Uterus (tissue), 4 donors: ENCODE results near the gene NEDD4L. TPM values are rescaled to one million over a fixed set of nuclear protein-coding genes. Genes with fewer than 3 reads are reported as not detected.

Source experiments
- DNase-seq, 2 donors: peaks; one replicate each; pipeline ENCODE4 v3.0.0-alpha.2; 2019 to 2020
- H3K27ac ChIP-seq, 2 donors: fragments of 200-600 bp; sonication (generic); 1 replicate in 1 of 2; 2 replicates in 1 of 2; pipeline ENCODE4 v1.5.1; 2016 to 2018
- H3K27me3 ChIP-seq, 2 donors: fragments of 200-600 bp; sonication (generic); one replicate each; pipeline ENCODE4 v1.5.1; 2018 to 2019; ENCODE audit warnings: control low read depth in 1 of 2
- H3K36me3 ChIP-seq, 2 donors: fragments of 200-600 bp; sonication (generic); one replicate each; pipeline ENCODE4 v1.5.1; 2019; ENCODE audit warnings: control low read depth in 1 of 2
- H3K4me1 ChIP-seq, 2 donors: fragments of 200-600 bp; sonication (generic); one replicate each; pipeline ENCODE4 v1.5.1; 2018 to 2019; ENCODE audit warnings: control low read depth in 1 of 2
- H3K4me3 ChIP-seq, 2 donors: fragments of 200-600 bp; sonication (generic); 1 replicate in 1 of 2; 2 replicates in 1 of 2; pipeline ENCODE4 v1.5.1; 2018 to 2019; ENCODE audit warnings: mild to moderate bottlenecking in 1 of 2
- H3K9me3 ChIP-seq, 2 donors: fragments of 200-600 bp; sonication (generic); one replicate each; pipeline ENCODE4 v1.5.1; 2019; ENCODE audit warnings: control low read depth in 1 of 2
- POLR2A ChIP-seq, 2 donors: fragments of 450-650 bp; IDR thresholded peaks; one replicate each; pipeline ENCODE4 v1.6.1; 2016; ENCODE audit warnings: antibody characterized with exemption in 2 of 2, mild to moderate bottlenecking in 1 of 2, moderate library complexity in 1 of 2
- intact Hi-C: fragments of 100-400 bp; cut with DNase I; formaldehyde crosslinking; loops from one replicate; pipeline ENCODE4 v1.15.1; 2023; ENCODE audit warnings: low total_unique reads
- total RNA-seq, 4 donors: library from RNA; depleted of rRNA in 3 of 4; stranded (reverse); fragments of >200 nt in 3 of 4; gene quantifications; one replicate each; pipeline versions ENCODE4 v1.1.0 to v1.2.4, GENCODE V29; 2014 to 2023
- TF ChIP-seq, protein P1 (sequence below), 4 experiments: fragments of 200-600 bp in 2 of 4; fragments of 450-650 bp in 2 of 4; sonication (generic) in 2 of 4; IDR thresholded peaks; one replicate each; pipeline ENCODE4 v1.5.1; 2016 to 2019; ENCODE audit warnings: antibody characterized with exemption in 4 of 4, mild to moderate bottlenecking in 2 of 4, moderate library complexity in 1 of 4
- donor health status: DM: yes; HTN: yes; CAD: no.

The NEDD4L gene
- total RNA-seq, 4 donors from 2014 or later: 6.2 to 45.9 (median 32.3) TPM

DNA sequence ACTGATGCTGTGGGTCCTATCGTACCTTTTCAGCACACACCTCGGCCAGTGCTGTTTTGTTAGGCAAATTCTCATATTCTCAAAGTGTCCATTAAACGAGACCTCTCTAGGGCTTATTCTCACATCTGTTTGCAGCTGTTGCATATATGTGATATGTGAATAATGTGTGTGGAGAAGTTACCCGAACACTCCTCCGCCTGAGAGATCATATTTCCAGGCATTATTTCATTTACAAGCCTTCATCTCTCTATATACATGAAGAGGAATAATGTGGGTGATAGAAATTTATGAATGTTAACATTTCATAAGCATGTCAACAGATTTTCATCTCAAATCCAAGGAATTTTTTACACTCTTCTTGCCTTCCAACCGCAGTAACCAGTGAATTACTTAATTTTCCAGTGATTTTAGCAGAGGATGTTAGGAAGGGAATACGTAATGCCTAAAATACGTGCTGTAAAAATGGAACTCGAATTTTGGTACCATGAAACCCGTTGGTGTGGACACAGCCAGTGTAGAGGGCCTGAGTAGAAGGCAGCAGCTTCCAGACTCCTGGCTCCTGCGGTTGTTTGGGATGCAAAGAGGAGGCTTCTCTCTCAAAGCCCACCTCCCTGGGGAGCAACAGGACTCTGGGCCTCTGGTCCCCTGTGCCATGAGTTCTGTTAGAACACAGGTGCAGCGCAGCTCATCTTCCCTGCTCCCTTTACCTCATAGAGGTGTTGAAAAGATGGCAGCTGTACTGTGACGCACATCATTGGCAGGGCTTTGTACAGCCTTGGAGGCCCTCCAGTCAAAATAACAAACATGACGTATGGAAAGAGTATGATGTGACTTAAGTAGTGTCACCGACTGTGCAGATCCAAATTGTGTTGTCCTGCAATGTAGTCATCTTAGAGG, 280.1 kb downstream of the NEDD4L start:
- Histone ChIP-seq H3K36me3 (no peaks in the 10 kb centered on the region), H3K4me1 (no peaks in the 10 kb centered on the region), H3K27ac (no peak overlapping the region), H3K27me3 (no peaks in the 10 kb centered on the region), H3K4me3 (no peak overlapping the region), H3K9me3 (no peaks in the 10 kb centered on the region)
- no peak for TF ChIP-seq POLR2A (IDR thresholded peaks at IDR 0.05)
- TF ChIP-seq, protein P1, sequence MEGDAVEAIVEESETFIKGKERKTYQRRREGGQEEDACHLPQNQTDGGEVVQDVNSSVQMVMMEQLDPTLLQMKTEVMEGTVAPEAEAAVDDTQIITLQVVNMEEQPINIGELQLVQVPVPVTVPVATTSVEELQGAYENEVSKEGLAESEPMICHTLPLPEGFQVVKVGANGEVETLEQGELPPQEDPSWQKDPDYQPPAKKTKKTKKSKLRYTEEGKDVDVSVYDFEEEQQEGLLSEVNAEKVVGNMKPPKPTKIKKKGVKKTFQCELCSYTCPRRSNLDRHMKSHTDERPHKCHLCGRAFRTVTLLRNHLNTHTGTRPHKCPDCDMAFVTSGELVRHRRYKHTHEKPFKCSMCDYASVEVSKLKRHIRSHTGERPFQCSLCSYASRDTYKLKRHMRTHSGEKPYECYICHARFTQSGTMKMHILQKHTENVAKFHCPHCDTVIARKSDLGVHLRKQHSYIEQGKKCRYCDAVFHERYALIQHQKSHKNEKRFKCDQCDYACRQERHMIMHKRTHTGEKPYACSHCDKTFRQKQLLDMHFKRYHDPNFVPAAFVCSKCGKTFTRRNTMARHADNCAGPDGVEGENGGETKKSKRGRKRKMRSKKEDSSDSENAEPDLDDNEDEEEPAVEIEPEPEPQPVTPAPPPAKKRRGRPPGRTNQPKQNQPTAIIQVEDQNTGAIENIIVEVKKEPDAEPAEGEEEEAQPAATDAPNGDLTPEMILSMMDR (IDR thresholded peaks at IDR 0.05): no peak
- DNase-seq: no peak
- intact Hi-C loops: no loop called here

DNA sequence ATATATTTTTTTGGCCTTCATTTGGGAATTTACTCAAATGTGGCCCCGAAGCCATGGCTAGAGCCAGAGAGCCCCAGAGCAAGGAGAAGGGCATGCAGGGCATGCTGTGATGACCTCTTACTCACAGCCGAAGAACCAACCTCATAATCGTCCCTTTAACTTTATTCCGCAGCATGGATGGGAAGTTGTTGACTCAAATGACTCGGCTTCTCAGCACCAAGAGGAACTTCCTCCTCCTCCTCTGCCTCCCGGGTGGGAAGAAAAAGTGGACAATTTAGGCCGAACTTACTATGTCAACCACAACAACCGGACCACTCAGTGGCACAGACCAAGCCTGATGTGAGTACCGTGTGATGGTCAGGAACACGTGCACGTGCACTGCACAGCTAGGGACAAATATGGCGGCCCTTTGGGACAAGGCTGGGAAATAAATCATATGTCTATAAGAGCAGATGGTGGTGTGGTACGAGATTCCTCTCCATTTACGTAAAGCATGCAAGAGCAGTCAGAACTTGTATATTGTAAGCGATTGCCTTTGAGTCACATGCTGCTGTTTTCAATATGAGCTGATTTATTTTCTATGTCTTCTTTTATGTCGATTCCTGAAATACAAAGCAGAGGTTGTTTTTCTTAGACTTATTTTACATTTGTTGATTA, 280.9 kb downstream of the NEDD4L start:
- Histone ChIP-seq H3K4me1 (no peaks in the 10 kb centered on the region), H3K4me3 (no peak overlapping the region), H3K27ac (no peak overlapping the region), H3K9me3 (no peaks in the 10 kb centered on the region), H3K27me3 (no peaks in the 10 kb centered on the region), H3K36me3 (no peaks in the 10 kb centered on the region)
- no peak for TF ChIP-seq POLR2A (IDR thresholded peaks at IDR 0.05)
- TF ChIP-seq, protein P1 (IDR thresholded peaks at IDR 0.05): no peak
- DNase-seq: no peak
- intact Hi-C loops: no loop called here

DNA sequence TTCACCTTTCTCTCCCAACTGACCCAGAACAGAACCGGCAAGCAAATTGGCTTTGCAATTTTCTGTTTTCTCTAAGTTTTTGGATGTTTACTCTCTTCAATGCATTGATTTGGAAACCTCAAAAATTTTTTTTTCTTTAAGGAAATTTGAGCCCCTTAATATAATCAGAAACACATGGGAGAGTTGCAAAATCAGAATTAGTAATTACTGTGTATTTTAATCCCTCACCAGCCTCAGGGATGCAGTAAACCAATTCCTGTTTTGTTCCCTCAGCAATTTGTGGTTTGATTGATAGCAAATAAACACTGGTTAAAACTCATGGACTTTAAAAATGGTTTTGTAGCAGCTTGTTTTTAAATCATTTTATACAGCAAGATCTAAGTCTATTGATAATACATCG, 281.5 kb downstream of the NEDD4L start:
- Histone ChIP-seq H3K4me3 (no peak overlapping the region), H3K9me3 (no peaks in the 10 kb centered on the region), H3K36me3 (no peaks in the 10 kb centered on the region), H3K27me3 (no peaks in the 10 kb centered on the region), H3K27ac (no peak overlapping the region), H3K4me1 (no peaks in the 10 kb centered on the region)
- intact Hi-C loops: no loop called here
- no peak for TF ChIP-seq POLR2A (IDR thresholded peaks at IDR 0.05)
- TF ChIP-seq, protein P1 (IDR thresholded peaks at IDR 0.05): no peak
- DNase-seq: no peak

DNA sequence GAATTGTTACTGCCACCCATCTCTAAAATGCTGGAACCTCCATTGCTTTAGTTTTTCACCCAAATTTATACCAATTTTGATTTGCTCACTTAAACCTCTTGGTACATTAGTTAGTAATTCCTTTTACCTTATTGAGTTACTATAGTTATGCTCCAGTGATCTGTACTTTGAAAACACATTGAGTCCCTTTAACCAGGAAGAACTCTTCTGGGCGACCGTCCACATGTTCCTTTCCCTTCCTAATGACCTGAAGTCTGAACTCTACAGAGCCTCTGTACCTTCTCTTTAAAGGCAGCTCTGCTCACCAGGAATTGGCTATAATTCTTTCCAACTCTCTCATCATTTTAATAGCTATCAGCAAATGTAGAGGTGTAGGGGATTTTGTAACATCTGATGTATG, 290.0 kb downstream of the NEDD4L start:
- Histone ChIP-seq H3K9me3 (no peaks in the 10 kb centered on the region), H3K27ac (no peak overlapping the region), H3K4me1 (peaks cover 0 to 5% of the 10 kb centered on the region in 2 donors), H3K27me3 (no peaks in the 10 kb centered on the region), H3K4me3 (no peak overlapping the region), H3K36me3 (no peaks in the 10 kb centered on the region)
- TF ChIP-seq, protein P1 (IDR thresholded peaks at IDR 0.05): no peak
- TF ChIP-seq POLR2A (IDR thresholded peaks at IDR 0.05): no peak
- intact Hi-C loops: no loop called here
- DNase-seq: no peak

DNA sequence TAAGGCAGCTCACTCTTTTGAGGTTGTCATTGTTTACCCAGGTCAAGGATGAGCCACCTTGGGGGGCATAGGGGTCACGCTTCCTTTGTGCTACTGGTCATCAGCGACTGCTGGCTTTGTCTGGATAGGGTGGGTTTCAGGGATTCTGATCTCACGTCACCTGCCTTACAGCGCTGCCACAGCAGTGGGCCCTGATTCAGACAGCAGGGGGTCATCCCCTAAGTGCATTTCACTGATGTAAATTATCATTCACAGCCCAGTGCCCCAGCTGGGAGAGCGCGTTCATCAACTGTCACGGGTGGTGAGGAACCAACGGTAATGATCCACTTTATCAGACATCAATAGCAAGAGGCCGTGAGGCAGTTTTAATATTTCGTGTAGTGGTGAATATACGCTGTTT, 291.2 kb downstream of the NEDD4L start:
- H3K9me3 ChIP-seq: no peaks in the 10 kb centered on the region
- intact Hi-C loops: no loop called here
- no peak for TF ChIP-seq POLR2A (IDR thresholded peaks at IDR 0.05)
- TF ChIP-seq, protein P1 (IDR thresholded peaks at IDR 0.05): no peak
- no peaks in the 10 kb centered on the region for H3K36me3 ChIP-seq
- peaks cover 0 to 5% of the 10 kb centered on the region in 2 donors for H3K4me1 ChIP-seq
- DNase-seq: no peak
- no peaks in the 10 kb centered on the region for H3K27me3 ChIP-seq
- no peak overlapping the region for H3K4me3 ChIP-seq
- no peak overlapping the region for H3K27ac ChIP-seq
